ENCODE data around the gene KCNJ9.

GRCh38 chr1:160093624-160094290, 12.4 kb downstream of the KCNJ9 start:
- TF ChIP-seq LEF1 (IDR thresholded peaks at IDR 0.05; ENCODE audit: borderline replicate concordance): no peak
- TF ChIP-seq SP1 (IDR thresholded peaks at IDR 0.05): no peak

Measured in HEK293T (cell line).